Liver (tissue), 9 donors: ENCODE measurements around the gene PPP2R2D. TPM values are rescaled to one million over a fixed set of nuclear protein-coding genes. Genes with fewer than 3 reads are reported as not detected.

Experiments
- DNase-seq: peaks from one replicate; pipeline ENCODE4 v3.0.0-alpha.2; 2017; ENCODE audit warnings: low spot score
- H3K27ac ChIP-seq, 2 donors: one replicate each; pipeline ENCODE4 v1.7.0; 2013; ENCODE audit warnings: inconsistent platforms in 2 of 2, low read length in 2 of 2, control low read depth in 1 of 2, low read depth in 1 of 2, mild to moderate bottlenecking in 1 of 2
- H3K27me3 ChIP-seq, 4 donors: one replicate each; pipeline versions ENCODE4 v1.6.1 to v1.7.0; 2013; ENCODE audit warnings: low read length in 3 of 4, inconsistent platforms in 1 of 4, mild to moderate bottlenecking in 1 of 4, moderate library complexity in 1 of 4; ENCODE audit not compliant: control insufficient read depth in 4 of 4, insufficient read depth in 4 of 4
- H3K36me3 ChIP-seq, 4 donors: one replicate each; pipeline versions ENCODE4 v1.6.1 to v1.7.0; 2013; ENCODE audit warnings: low read length in 3 of 4, mild to moderate bottlenecking in 3 of 4, low read depth in 1 of 4, moderate library complexity in 1 of 4; ENCODE audit not compliant: control insufficient read depth in 4 of 4, insufficient read depth in 3 of 4
- H3K4me1 ChIP-seq, 4 donors: one replicate each; pipeline versions ENCODE4 v1.6.1 to v1.7.0; 2013; ENCODE audit warnings: low read length in 3 of 4, mild to moderate bottlenecking in 3 of 4, moderate library complexity in 1 of 4; ENCODE audit not compliant: control insufficient read depth in 4 of 4, insufficient read depth in 4 of 4
- H3K4me3 ChIP-seq, 3 donors: one replicate each; pipeline versions ENCODE4 v1.6.1 to v1.7.0; 2013; ENCODE audit warnings: low read length in 3 of 3, control low read depth in 1 of 3, low read depth in 1 of 3, mild to moderate bottlenecking in 1 of 3
- H3K9ac ChIP-seq, 2 donors: one replicate each; pipeline ENCODE4 v1.7.0; 2013; ENCODE audit warnings: low read length in 2 of 2, mild to moderate bottlenecking in 2 of 2, moderate library complexity in 2 of 2, control low read depth in 1 of 2, low read depth in 1 of 2
- H3K9me3 ChIP-seq, 4 donors: one replicate each; pipeline versions ENCODE4 v1.6.1 to v1.7.0; 2013; ENCODE audit warnings: low read length in 3 of 4; ENCODE audit not compliant: control insufficient read depth in 4 of 4
- ATF3 ChIP-seq: IDR thresholded peaks from 2 replicates; pipeline ENCODE4 v1.6.1; 2016; ENCODE audit warnings: antibody characterized with exemption
- CTCF ChIP-seq: fragments of 150-350 bp; IDR thresholded peaks from 2 replicates; pipeline ENCODE4 v1.5.1; 2017; ENCODE audit warnings: improper control_type of control experiment, low read depth, low read length; ENCODE audit not compliant: missing input control
- EGR1 ChIP-seq, 2 donors: IDR thresholded peaks; 2 replicates each; pipeline ENCODE4 v1.6.1; 2016 to 2018; ENCODE audit warnings: antibody characterized with exemption in 2 of 2, low read depth in 2 of 2
- FOXA1 ChIP-seq: IDR thresholded peaks from 2 replicates; pipeline ENCODE4 v1.6.1; 2016; ENCODE audit warnings: antibody characterized with exemption
- FOXA2 ChIP-seq: IDR thresholded peaks from 2 replicates; pipeline ENCODE4 v1.6.1; 2016; ENCODE audit warnings: antibody characterized with exemption
- GABPA ChIP-seq, 2 donors: IDR thresholded peaks in 1 of 2; conservative IDR thresholded peaks in 1 of 2; 2 replicates each; pipeline ENCODE4 v1.6.1; 2016; ENCODE audit warnings: antibody characterized with exemption in 2 of 2, mild to moderate bottlenecking in 1 of 2, moderate library complexity in 1 of 2
- HNF4A ChIP-seq, 2 donors: conservative IDR thresholded peaks; 2 replicates each; pipeline ENCODE4 v1.6.1; 2016; ENCODE audit warnings: antibody characterized with exemption in 2 of 2, mild to moderate bottlenecking in 2 of 2
- HNF4G ChIP-seq: IDR thresholded peaks from 2 replicates; pipeline ENCODE4 v1.6.1; 2016; ENCODE audit warnings: antibody characterized with exemption
- MAX ChIP-seq: IDR thresholded peaks from 2 replicates; pipeline ENCODE4 v1.6.1; 2016; ENCODE audit warnings: antibody characterized with exemption
- NR2F2 ChIP-seq: IDR thresholded peaks from 2 replicates; pipeline ENCODE4 v1.6.1; 2016; ENCODE audit warnings: antibody characterized with exemption
- RAD21 ChIP-seq, 2 donors: IDR thresholded peaks; 2 replicates each; pipeline ENCODE4 v1.6.1; 2016; ENCODE audit warnings: antibody characterized with exemption in 2 of 2, mild to moderate bottlenecking in 2 of 2
- SP1 ChIP-seq: IDR thresholded peaks from 2 replicates; pipeline ENCODE4 v1.6.1; 2018; ENCODE audit warnings: antibody characterized with exemption, mild to moderate bottlenecking
- YY1 ChIP-seq: IDR thresholded peaks from 2 replicates; pipeline ENCODE4 v1.6.1; 2016; ENCODE audit warnings: antibody characterized with exemption, mild to moderate bottlenecking
- ZBTB33 ChIP-seq: IDR thresholded peaks from 2 replicates; pipeline ENCODE4 v1.6.1; 2016; ENCODE audit warnings: antibody characterized with exemption
- WGBS: extraction: QIAGEN DNeasy Blood & Tissue Kit; methylation state at CpG from one replicate; pipeline ENCODE4 v1.1.7; 2013; 5-methylcytosine and 5-hydroxymethylcytosine counted together
- polyA plus RNA-seq, 2 donors: library from polyadenylated mRNA; stranded (reverse) in 1 of 2; unstranded in 1 of 2; fragments of 200-250 nt in 1 of 2; fragments of >200 nt in 1 of 2; fragmentation: Nextera tagmentation in 1 of 2; extraction: Ambion mirVana in 1 of 2; gene quantifications; one replicate each; pipeline versions ENCODE4 v1.2.1 to v1.2.3, GENCODE V29; 2013 to 2015
- total RNA-seq, 2 donors: library from RNA; depleted of rRNA; stranded (reverse); fragments of >200 nt; gene quantifications; one replicate each; pipeline ENCODE4 v1.2.3, GENCODE V29; 2014
- donor health status: healthy.
- donor health status: healthy.
- donor health status: healthy.
- donor health status: healthy.
- donor health status: healthy.

PPP2R2D gene
- total and polyA plus RNA-seq, 4 donors, result 5.9 to 20.5 (median 14.3) TPM

- Histone ChIP-seq H3K27me3 (no peaks in the 10 kb centered on the region), H3K4me3 (no peak overlapping the region), H3K9me3 (peaks cover 0 to 2% (median 0%) of the 10 kb centered on the region in 4 donors), H3K9ac (no peak overlapping the region), H3K36me3 (no peaks in the 10 kb centered on the region), H3K27ac (no peak overlapping the region), H3K4me1 (peaks cover 0 to 9% (median 6%) of the 10 kb centered on the region in 4 donors)
- DNase-seq, result peak; percentile 44
- WGBS, result 54% methylated on average over 19 of the region's 19 CpGs
- TF ChIP-seq FOXA2 (no peak), HNF4A (conservative IDR thresholded peaks at IDR 0.05) (peak; percentile 13 to 67)
Observed at GRCh38 chr10:131872827-131873375, 27.9 kb upstream of the PPP2R2D start.

GRCh38 chr10:131874991-131875451 lies 25.8 kb upstream of the PPP2R2D start:
- peak; percentile 78 for DNase-seq
- 6% methylated on average over 17 of the region's 17 CpGs for WGBS
- Histone ChIP-seq H3K4me3 (no peak overlapping the region), H3K9me3 (no peaks in the 10 kb centered on the region), H3K9ac (no peak overlapping the region), H3K36me3 (no peaks in the 10 kb centered on the region), H3K27me3 (no peaks in the 10 kb centered on the region), H3K27ac (no peak overlapping the region), H3K4me1 (peaks cover 0 to 12% (median 6%) of the 10 kb centered on the region in 4 donors)
- TF ChIP-seq YY1 (no peak), ATF3 (no peak), NR2F2 (no peak), ZBTB33 (no peak), CTCF (peak; percentile 83), RAD21 (IDR thresholded peaks at IDR 0.05) (peak; percentile 86 to 91), FOXA1 (no peak), GABPA (IDR thresholded peaks at IDR 0.05 in 1 of 2, conservative IDR thresholded peaks at IDR 0.05 in 1 of 2) (no peak), EGR1 (IDR thresholded peaks at IDR 0.05; ENCODE audit: low read depth in 2 of 2) (no peak), HNF4G (no peak)

- no peak for DNase-seq
- Histone ChIP-seq H3K27ac (no peak overlapping the region), H3K36me3 (no peaks in the 10 kb centered on the region), H3K9me3 (no peaks in the 10 kb centered on the region), H3K4me1 (peaks cover 0 to 12% (median 6%) of the 10 kb centered on the region in 4 donors), H3K4me3 (no peak overlapping the region), H3K9ac (no peak overlapping the region), H3K27me3 (no peaks in the 10 kb centered on the region)
- no peak for TF ChIP-seq MAX
- no peak for TF ChIP-seq GABPA (IDR thresholded peaks at IDR 0.05 in 1 of 2, conservative IDR thresholded peaks at IDR 0.05 in 1 of 2)
- TF ChIP-seq SP1, result no peak
- TF ChIP-seq HNF4A (conservative IDR thresholded peaks at IDR 0.05), result no peak
- TF ChIP-seq NR2F2, result no peak
- no peak for TF ChIP-seq FOXA2
- TF ChIP-seq ZBTB33, result no peak
- whole genome bisulfite sequencing, result 72% methylated on average over 10 of the region's 10 CpGs
Observed at GRCh38 chr10:131875501-131875900, 25.3 kb upstream of the PPP2R2D start.
